Gastroesophageal sphincter (tissue), 4 donors: ENCODE data around the gene ACACB. TPM values are rescaled to one million over a fixed set of nuclear protein-coding genes. Genes with fewer than 3 reads are reported as not detected.

Experiments
- ATAC-seq: fragments of 150-250 bp; one replicate; pipeline ENCODE4 v1.9.1; 2016; ENCODE audit warnings: mild to moderate bottlenecking, moderate library complexity
- H3K27ac ChIP-seq, 4 donors: fragments of 200-600 bp; sonication (generic) in 3 of 4; 1 replicate in 3 of 4; 2 replicates in 1 of 4; pipeline ENCODE4 v1.5.1; 2016 to 2019
- H3K27me3 ChIP-seq: fragments of 200-600 bp; sonication (generic); one replicate; pipeline ENCODE4 v1.5.1; 2019
- H3K36me3 ChIP-seq, 2 donors: fragments of 200-600 bp; sonication (generic); one replicate each; pipeline ENCODE4 v1.5.1; 2019; ENCODE audit warnings: control low read depth in 1 of 2
- H3K4me1 ChIP-seq, 3 donors: fragments of 200-600 bp; sonication (generic); 1 replicate in 2 of 3; 2 replicates in 1 of 3; pipeline ENCODE4 v1.5.1; 2016 to 2019; ENCODE audit warnings: control low read depth in 2 of 3
- H3K4me3 ChIP-seq, 2 donors: fragments of 200-600 bp; sonication (generic); one replicate each; pipeline ENCODE4 v1.5.1; 2019; ENCODE audit warnings: mild to moderate bottlenecking in 1 of 2, moderate library complexity in 1 of 2
- H3K9me3 ChIP-seq, 3 donors: fragments of 200-600 bp; sonication (generic); one replicate each; pipeline ENCODE4 v1.5.1; 2017 to 2019; ENCODE audit warnings: control low read depth in 2 of 3
- EP300 ChIP-seq: sonication (generic); formaldehyde crosslinking; IDR thresholded peaks from one replicate; pipeline ENCODE4 v1.6.1; 2017; ENCODE audit warnings: antibody characterized with exemption, mild to moderate bottlenecking
- POLR2A ChIP-seq, 2 donors: fragments of 450-650 bp; IDR thresholded peaks; one replicate each; pipeline ENCODE4 v1.6.1; 2017; ENCODE audit warnings: antibody characterized with exemption in 2 of 2, mild to moderate bottlenecking in 2 of 2, moderate library complexity in 1 of 2
- POLR2AphosphoS5 ChIP-seq: sonication (generic); formaldehyde crosslinking; IDR thresholded peaks from one replicate; pipeline ENCODE4 v1.6.1; 2017; ENCODE audit warnings: antibody characterized with exemption
- WGBS, 2 donors: methylation state at CpG; one replicate each; pipeline ENCODE4 v1.1.5; 2018; ENCODE audit warnings: low coverage in 1 of 2; 5-methylcytosine and 5-hydroxymethylcytosine counted together
- total RNA-seq, 4 donors: library from RNA; depleted of rRNA; stranded (reverse); fragments of >200 nt; gene quantifications; one replicate each; pipeline ENCODE4 v1.1.0, GENCODE V29; 2016
- TF ChIP-seq, protein P1 (sequence below), 4 experiments: fragments of 200-600 bp in 2 of 4; fragments of 450-650 bp in 2 of 4; sonication (generic) in 1 of 4; IDR thresholded peaks; one replicate each; pipeline ENCODE4 v1.5.1; 2017 to 2019; ENCODE audit warnings: antibody characterized with exemption in 4 of 4, mild to moderate bottlenecking in 2 of 4, moderate library complexity in 2 of 4

ACACB gene
- total RNA-seq, 4 donors from 2014 or later, result 49.4 to 230 (median 138) TPM

DNA sequence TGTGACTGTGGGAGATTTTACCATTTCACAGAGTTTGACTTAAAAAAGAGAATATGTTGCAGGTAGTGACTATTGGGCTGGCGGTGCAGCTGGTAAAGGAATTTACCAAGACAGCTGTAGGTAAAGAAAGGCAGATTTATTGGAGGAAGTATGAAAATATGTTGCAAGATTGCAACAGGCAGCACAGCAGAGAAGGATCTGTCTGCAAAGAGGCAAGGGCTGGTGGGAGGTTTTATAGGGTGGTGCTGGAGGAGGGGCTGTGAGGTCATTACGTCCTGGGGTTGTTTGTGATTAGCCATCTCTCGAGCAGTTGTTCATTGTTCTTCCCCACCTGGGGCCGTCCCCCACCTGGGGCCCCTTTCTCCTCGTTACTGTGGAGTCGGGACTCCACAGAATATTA lies 62.1 kb downstream of the ACACB start:
- no peak for ATAC-seq
- Histone ChIP-seq H3K4me1 (peaks cover 0 to 14% (median 0%) of the 10 kb centered on the region in 3 donors), H3K27me3 (no peaks in the 10 kb centered on the region), H3K36me3 (peaks cover 0 to 100% of the 10 kb centered on the region in 2 donors), H3K9me3 (no peaks in the 10 kb centered on the region), H3K27ac (no peak overlapping the region), H3K4me3 (no peak overlapping the region)
- TF ChIP-seq EP300 (no peak), POLR2A (IDR thresholded peaks at IDR 0.05) (no peak), POLR2AphosphoS5 (no peak)
- TF ChIP-seq, protein P1, sequence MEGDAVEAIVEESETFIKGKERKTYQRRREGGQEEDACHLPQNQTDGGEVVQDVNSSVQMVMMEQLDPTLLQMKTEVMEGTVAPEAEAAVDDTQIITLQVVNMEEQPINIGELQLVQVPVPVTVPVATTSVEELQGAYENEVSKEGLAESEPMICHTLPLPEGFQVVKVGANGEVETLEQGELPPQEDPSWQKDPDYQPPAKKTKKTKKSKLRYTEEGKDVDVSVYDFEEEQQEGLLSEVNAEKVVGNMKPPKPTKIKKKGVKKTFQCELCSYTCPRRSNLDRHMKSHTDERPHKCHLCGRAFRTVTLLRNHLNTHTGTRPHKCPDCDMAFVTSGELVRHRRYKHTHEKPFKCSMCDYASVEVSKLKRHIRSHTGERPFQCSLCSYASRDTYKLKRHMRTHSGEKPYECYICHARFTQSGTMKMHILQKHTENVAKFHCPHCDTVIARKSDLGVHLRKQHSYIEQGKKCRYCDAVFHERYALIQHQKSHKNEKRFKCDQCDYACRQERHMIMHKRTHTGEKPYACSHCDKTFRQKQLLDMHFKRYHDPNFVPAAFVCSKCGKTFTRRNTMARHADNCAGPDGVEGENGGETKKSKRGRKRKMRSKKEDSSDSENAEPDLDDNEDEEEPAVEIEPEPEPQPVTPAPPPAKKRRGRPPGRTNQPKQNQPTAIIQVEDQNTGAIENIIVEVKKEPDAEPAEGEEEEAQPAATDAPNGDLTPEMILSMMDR (IDR thresholded peaks at IDR 0.05), result no peak
- WGBS, 2 donors, result 73 to 78% methylated on average over 4 to 5 of the region's 6 CpGs

DNA sequence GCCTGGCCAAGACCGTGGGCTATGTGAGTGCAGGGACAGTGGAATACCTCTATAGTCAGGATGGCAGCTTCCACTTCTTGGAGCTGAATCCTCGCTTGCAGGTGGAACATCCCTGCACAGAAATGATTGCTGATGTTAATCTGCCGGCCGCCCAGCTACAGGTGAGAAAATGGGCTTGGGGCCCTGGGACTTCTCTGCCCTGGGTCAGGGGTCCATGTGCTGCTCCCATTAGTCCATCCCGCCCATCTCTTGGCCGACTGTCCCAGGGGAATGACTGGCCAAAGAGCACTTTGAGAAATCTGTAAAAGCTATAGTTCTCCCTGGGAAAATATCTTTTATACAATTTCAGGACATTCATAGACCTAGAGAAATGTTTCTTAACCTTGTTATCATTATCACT lies 63.5 kb downstream of the ACACB start:
- WGBS, 2 donors, result 92 to 98% methylated on average over 4 to 5 of the region's 6 CpGs
- H3K4me3 ChIP-seq, result no peak overlapping the region
- peaks cover 0 to 100% of the 10 kb centered on the region in 2 donors for H3K36me3 ChIP-seq
- no peaks in the 10 kb centered on the region for H3K9me3 ChIP-seq
- ATAC-seq, result no peak
- TF ChIP-seq, protein P1 (IDR thresholded peaks at IDR 0.05), result no peak
- no peak for TF ChIP-seq POLR2A (IDR thresholded peaks at IDR 0.05)
- TF ChIP-seq POLR2AphosphoS5, result no peak
- TF ChIP-seq EP300, result no peak
- no peaks in the 10 kb centered on the region for H3K27me3 ChIP-seq
- H3K27ac ChIP-seq, result no peak overlapping the region
- peaks cover 0 to 14% (median 0%) of the 10 kb centered on the region in 3 donors for H3K4me1 ChIP-seq

DNA sequence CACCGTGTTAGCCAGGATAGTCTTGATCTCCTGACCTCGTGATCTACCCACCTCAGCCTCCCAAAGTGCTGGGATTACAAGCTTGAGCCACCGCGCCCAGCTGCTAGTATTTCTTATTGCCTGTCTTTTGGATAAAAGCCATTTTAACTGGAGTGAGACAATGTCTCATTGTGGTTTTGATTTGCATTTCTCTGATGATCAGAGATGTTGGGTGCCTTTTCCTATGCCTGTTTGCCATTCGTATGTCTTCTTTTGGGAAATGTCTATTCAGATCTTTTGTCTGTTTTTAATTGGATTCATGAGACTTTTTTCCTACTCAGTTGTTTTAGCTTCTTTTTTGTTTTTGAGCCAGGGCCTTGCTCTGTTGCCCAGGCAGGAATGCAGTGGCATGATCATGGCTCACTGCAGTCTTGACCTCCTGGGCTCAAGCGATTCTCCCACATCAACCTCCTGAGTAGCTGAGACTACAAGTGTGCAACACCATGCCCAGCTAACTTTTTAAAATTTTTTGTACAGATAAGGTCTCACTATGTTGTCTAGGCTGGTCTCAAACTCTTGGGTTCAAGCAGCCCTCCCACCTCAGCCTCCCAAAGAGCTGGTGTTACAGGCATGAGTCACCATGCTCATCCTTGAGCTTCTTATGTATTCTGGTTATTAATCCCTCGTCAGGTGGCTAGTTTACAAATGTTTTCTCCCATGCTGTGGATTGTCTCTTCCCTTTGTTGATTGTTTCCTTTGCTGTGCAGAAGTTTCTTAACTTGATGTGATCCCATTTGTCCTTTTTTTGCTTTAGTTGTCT lies 65.9 kb downstream of the ACACB start:
- ATAC-seq, result no peak
- WGBS, 2 donors, result 69 to 88% methylated on average over 5 to 7 of the region's 7 CpGs
- peaks cover 0 to 13% (median 0%) of the 10 kb centered on the region in 3 donors for H3K4me1 ChIP-seq
- H3K27ac ChIP-seq, result peak overlapping the region in 3 of 4 donors; percentile 20 to 43 (median 36)
- H3K27me3 ChIP-seq, result no peaks in the 10 kb centered on the region
- peaks cover 0 to 100% of the 10 kb centered on the region in 2 donors for H3K36me3 ChIP-seq
- TF ChIP-seq, protein P1 (IDR thresholded peaks at IDR 0.05), result no peak
- H3K4me3 ChIP-seq, result no peak overlapping the region
- no peaks in the 10 kb centered on the region for H3K9me3 ChIP-seq

DNA sequence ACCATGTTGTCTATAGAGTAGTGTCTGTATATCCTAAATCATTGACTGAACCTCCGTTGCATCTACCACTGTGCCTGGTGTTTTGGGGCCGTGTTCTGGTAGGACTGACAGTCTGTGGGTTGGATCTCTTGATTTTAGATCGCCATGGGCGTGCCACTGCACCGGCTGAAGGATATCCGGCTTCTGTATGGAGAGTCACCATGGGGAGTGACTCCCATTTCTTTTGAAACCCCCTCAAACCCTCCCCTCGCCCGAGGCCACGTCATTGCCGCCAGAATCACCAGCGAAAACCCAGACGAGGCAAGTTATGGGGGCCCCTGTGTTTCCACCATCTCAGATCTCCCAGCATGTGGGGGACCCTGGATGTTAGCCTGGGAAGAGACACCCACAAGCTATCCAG lies 69.1 kb downstream of the ACACB start:
- no peaks in the 10 kb centered on the region for H3K27me3 ChIP-seq
- peaks cover 0 to 8% (median 0%) of the 10 kb centered on the region in 3 donors for H3K4me1 ChIP-seq
- TF ChIP-seq EP300 (no peak), POLR2A (IDR thresholded peaks at IDR 0.05) (no peak), POLR2AphosphoS5 (no peak)
- TF ChIP-seq, protein P1 (IDR thresholded peaks at IDR 0.05), result no peak
- H3K9me3 ChIP-seq, result no peaks in the 10 kb centered on the region
- H3K27ac ChIP-seq, result peak overlapping the region in 2 of 4 donors; percentile 24 to 53
- H3K4me3 ChIP-seq, result no peak overlapping the region
- 100% methylated on average over 4 of the region's 12 CpGs; no CpG with 5 or more reads in 1 of the 2 donors for WGBS, 2 donors
- peaks cover 0 to 100% of the 10 kb centered on the region in 2 donors for H3K36me3 ChIP-seq
- ATAC-seq, result no peak
